Mucosa of descending colon (tissue), 3 donors: ENCODE measurements around the gene ANXA5. TPM values are rescaled to one million over a fixed set of nuclear protein-coding genes. Genes with fewer than 3 reads are reported as not detected.

Experiments
- ATAC-seq: fragments of 200-7000 bp; cut with Tn5 transposase; one replicate; pipeline ENCODE4 v1.9.1; 2020; ENCODE audit warnings: mild to moderate bottlenecking, moderate library complexity
- DNase-seq, 3 donors: peaks; one replicate each; pipeline ENCODE4 v3.0.0-alpha.2; 2020
- H3K36me3 ChIP-seq: fragments of 200-600 bp; one replicate; pipeline ENCODE4 v1.8.0; 2021; ENCODE audit warnings: low read depth, mild to moderate bottlenecking
- H3K4me1 ChIP-seq: fragments of 200-600 bp; one replicate; pipeline ENCODE4 v1.8.0; 2021; ENCODE audit warnings: low read depth, mild to moderate bottlenecking
- H3K4me3 ChIP-seq: fragments of 200-600 bp; one replicate; pipeline ENCODE4 v1.8.0; 2021; ENCODE audit warnings: mild to moderate bottlenecking
- H3K9me3 ChIP-seq: fragments of 200-600 bp; one replicate; pipeline ENCODE4 v1.8.0; 2021; ENCODE audit warnings: mild to moderate bottlenecking
- intact Hi-C, 2 donors: fragments of 100-400 bp; cut with DNase I in 1 of 2; cut with micrococcal nuclease in 1 of 2; formaldehyde crosslinking; loops; one replicate each; pipeline versions ENCODE4 v1.11.0 to v1.11.1; 2022; cut with DNase I, micrococcal nuclease
- total RNA-seq, 3 donors: library from RNA; stranded (reverse); fragmentation: NEBNext Ultra II Directional in 2 of 3; extraction: Animal tissue kit (Norgen Biotek cat#: 25700) in 2 of 3; gene quantifications; one replicate each; pipeline versions ENCODE4 v1.2.1 to v1.2.4, GENCODE V29; 2021 to 2023
- TF ChIP-seq, protein P1 (sequence below): fragments of 200-600 bp; IDR thresholded peaks from one replicate; pipeline ENCODE4 v1.8.0; 2022; ENCODE audit warnings: antibody characterized with exemption, mild to moderate bottlenecking
- donor health status: DM: no; HTN: no; CAD: no; lungs with moderate emphysema.
- donor health status: DM: no; HTN: no; CAD: no.
- donor health status: DM: no; HTN: yes; CAD: no.

The ANXA5 gene
- total RNA-seq, 3 donors from 2014 or later, result 47.3 to 157 (median 89.2) TPM

DNA sequence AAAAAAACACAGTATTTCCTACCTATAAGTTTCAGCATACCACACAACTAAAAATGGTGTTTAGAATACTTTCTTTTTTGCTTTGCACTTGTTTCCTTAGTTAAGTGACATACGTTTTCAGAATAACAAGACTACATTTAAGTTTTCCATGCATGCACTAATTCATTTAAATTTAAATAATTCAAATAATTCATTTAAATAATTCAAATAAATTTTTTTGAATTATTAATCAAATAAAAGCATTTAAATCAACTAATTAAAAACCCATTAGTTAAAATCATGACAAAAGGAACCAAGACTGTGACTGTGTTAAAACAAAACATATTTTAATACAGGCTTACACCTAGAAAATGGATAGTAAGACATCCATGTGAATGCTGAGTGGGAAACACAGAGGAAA is 12.8 kb downstream of the ANXA5 start:
- intact Hi-C loops, result no loop called here
- Histone ChIP-seq H3K4me1 (no peaks in the 10 kb centered on the region), H3K9me3 (no peaks in the 10 kb centered on the region), H3K4me3 (no peak overlapping the region), H3K36me3 (no peaks in the 10 kb centered on the region)
- TF ChIP-seq, protein P1, sequence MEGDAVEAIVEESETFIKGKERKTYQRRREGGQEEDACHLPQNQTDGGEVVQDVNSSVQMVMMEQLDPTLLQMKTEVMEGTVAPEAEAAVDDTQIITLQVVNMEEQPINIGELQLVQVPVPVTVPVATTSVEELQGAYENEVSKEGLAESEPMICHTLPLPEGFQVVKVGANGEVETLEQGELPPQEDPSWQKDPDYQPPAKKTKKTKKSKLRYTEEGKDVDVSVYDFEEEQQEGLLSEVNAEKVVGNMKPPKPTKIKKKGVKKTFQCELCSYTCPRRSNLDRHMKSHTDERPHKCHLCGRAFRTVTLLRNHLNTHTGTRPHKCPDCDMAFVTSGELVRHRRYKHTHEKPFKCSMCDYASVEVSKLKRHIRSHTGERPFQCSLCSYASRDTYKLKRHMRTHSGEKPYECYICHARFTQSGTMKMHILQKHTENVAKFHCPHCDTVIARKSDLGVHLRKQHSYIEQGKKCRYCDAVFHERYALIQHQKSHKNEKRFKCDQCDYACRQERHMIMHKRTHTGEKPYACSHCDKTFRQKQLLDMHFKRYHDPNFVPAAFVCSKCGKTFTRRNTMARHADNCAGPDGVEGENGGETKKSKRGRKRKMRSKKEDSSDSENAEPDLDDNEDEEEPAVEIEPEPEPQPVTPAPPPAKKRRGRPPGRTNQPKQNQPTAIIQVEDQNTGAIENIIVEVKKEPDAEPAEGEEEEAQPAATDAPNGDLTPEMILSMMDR, result no peak
- ATAC-seq (no peak), DNase-seq (no peak)

DNA sequence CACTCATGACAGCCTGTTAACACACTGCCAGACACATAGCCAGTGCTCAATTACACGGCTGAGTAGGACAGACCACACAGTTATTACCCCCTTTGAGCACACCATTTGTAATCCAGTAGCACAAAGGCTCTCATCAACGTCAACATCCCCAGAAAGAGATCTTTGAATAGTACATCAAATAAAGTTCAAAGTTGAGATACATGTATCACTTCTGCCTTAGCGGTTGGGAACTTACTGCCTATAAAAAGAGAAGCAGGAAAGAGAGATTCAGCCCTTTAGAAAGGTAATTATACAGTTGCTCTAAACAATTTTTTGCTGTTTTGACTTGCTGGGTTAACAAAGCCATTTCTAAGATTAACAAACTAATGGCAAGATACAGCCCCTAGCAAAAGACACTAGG is 16.2 kb downstream of the ANXA5 start:
- intact Hi-C loops, result no loop called here
- ATAC-seq, result no peak

DNA sequence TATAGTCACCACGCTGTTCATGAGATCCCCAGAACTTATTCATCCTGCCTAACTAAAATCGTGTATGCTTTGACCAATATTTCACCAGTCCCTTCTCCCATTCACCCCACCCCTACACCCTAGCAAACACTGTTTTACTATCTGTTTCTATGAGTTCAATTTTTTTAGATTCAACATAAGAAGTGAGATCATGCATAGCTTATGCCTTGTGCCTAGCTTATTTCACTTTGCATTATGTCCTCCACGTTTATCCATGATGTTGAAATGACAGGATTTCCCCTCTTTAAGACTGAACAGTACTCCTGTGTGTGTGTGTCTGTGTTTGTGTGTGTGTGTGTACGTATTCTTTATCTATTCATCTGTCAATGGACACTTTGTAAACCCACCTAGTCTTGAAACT is 16.8 kb downstream of the ANXA5 start:
- Histone ChIP-seq H3K9me3 (no peaks in the 10 kb centered on the region), H3K4me1 (no peaks in the 10 kb centered on the region), H3K4me3 (no peak overlapping the region), H3K36me3 (no peaks in the 10 kb centered on the region)
- intact Hi-C loops, result no loop called here
- TF ChIP-seq, protein P1, result no peak
- ATAC-seq (no peak), DNase-seq (no peak)

More for the DNA sequence above, 16.2 kb downstream of the ANXA5 start:
- Histone ChIP-seq H3K4me3 (no peak overlapping the region), H3K36me3 (no peaks in the 10 kb centered on the region), H3K9me3 (no peaks in the 10 kb centered on the region), H3K4me1 (no peaks in the 10 kb centered on the region)
- no peak for DNase-seq
- TF ChIP-seq, protein P1, result no peak

DNA sequence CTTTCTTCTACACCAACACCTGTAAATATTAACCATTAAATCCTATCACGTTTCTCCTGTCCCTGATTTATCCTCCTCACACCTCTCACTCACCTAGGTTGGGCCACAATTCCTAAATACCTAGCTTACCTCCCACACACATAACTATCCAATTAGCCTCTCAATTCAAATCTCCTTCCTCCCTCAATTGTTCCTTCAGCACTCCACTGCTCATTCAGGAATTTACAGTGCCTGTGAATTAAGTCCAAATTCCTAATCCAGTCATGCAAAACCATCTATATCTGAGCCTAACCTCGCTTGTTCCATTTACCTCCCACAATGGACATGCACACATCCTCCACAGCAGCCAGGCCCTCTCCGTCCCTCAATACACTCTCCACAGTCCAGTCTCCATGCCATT is 17.5 kb downstream of the ANXA5 start:
- Histone ChIP-seq H3K9me3 (no peaks in the 10 kb centered on the region), H3K36me3 (no peaks in the 10 kb centered on the region), H3K4me3 (no peak overlapping the region), H3K4me1 (no peaks in the 10 kb centered on the region)
- TF ChIP-seq, protein P1, result no peak
- intact Hi-C loops, result no loop called here
- DNase-seq (no peak), ATAC-seq (no peak)

DNA sequence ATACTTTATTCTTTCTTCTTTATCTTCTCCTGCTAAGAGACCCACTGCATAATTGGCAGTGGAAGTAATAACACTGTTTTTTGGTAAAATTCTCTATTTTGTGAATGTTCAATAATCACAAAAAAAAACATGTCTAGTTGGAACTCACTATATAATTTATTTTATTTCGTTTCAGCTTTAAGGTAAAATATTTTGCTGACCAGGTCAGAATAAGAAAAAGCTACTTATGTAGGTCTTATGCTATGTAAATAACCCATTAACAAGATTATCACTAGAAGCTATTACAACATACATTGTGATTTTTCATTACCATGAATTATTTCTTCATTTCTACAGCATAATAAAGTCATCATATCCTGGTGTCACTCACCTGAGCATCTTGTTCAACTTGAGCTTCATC is 19.3 kb downstream of the ANXA5 start:
- Histone ChIP-seq H3K4me3 (no peak overlapping the region), H3K36me3 (no peaks in the 10 kb centered on the region)
- no peak for ATAC-seq

More for the DNA sequence above, 19.3 kb downstream of the ANXA5 start:
- DNase-seq, result no peak
- intact Hi-C loops, result no loop called here
- Histone ChIP-seq H3K4me1 (no peaks in the 10 kb centered on the region), H3K9me3 (no peaks in the 10 kb centered on the region)
- TF ChIP-seq, protein P1, result no peak
